Measurements from ENCODE around the gene H19.
A peak's percentile ranks its signal among the peaks of the same experiment; 100 is the strongest.

H19 gene

DNA sequence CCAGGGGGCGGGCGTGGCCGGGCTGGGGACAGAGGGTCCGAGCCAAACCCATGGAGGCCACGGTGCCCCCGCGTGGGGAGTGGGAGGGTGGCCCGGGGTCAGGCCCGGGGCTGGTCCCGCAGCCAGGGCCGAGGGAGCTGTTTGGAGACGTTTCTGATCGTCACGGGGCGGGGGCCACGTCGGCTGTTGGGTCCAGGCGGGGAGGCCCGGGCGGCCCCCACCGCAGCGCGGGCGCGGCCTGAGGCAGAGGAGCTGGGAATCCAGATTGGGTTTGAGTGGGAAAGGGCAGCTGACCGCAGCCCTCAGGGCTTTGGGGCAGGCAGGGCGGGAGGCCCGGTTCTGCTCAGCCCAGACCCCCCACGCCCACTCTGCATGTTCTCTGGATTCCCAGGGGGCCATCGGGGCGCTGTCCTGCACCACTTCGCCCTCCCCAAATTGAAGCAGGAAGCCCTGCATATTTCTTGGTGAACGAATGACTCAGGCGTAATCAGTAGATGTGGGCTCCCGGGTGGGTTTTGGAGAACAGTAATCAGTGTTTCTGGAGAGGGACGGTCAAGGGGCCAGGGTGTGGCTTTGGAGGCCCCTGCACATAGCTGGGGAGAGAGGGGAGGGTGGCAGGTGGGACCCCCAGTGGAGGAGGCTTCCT, 49.9 kb downstream of the H19 start:
- no peak for DNase-seq (ENCODE audit: low read depth in 2 of 2)

- DNase-seq (ENCODE audit: low read depth in 2 of 2), result peak in 1 of 2 experiments; percentile 20
Observed at GRCh38 chr11:1946812-1947484, 50.7 kb downstream of the H19 start, which contains the start of gene MRPL23. Gene MRPL23, plus strand, starts transcription at chr11:1947332. Its CDS starts 31 bp downstream, at chr11:1947363.

All from stimulated activated CD4-positive, alpha-beta T cell treated with anti-CD3 and anti-CD28 coated beads, Interleukin-12 subunit alpha, Interleukin-12 subunit beta, amount 100 ng/mL, for 24 hours (primary cell).